HEK293 (cell line): ENCODE data around the gene HERC2.

Experiments used
- CTCF ChIA-PET: fragments of 350-600 bp; formaldehyde crosslinking; extraction: SDS; loops from one replicate; lab custom pipeline; 2021; ENCODE audit warnings: antibody characterized with exemption; lab: Yijun Ruan, JAX
- POLR2A ChIA-PET: fragments of 300-600 bp; formaldehyde crosslinking; extraction: SDS; loops from one replicate; lab custom pipeline; 2020; ENCODE audit warnings: antibody characterized with exemption, inconsistent platforms; lab: Yijun Ruan, JAX
- H3K27ac ChIP-seq: fragments of 200-500 bp; sonication (Bioruptor generic); 2 replicates; pipeline ENCODE4 v1.5.1; 2014; ENCODE audit warnings: low read depth, low read length, control low read depth, inconsistent platforms; ENCODE audit errors: extremely low read depth
- H3K36me3 ChIP-seq, 2 experiments: fragments of 200-500 bp in 1 of 2; sonication (Bioruptor generic) in 1 of 2; 1 replicate in 1 of 2; 2 replicates in 1 of 2; pipeline ENCODE4 v1.5.1; 2014 to 2017; ENCODE audit warnings: inconsistent platforms in 2 of 2, low read length in 2 of 2; ENCODE audit not compliant: control insufficient read depth in 2 of 2, insufficient read depth in 1 of 2
- H3K4me1 ChIP-seq: fragments of 200-500 bp; sonication (Bioruptor generic); 2 replicates; pipeline ENCODE4 v1.5.1; 2014; ENCODE audit warnings: mild to moderate bottlenecking, low read length, inconsistent platforms; ENCODE audit not compliant: control insufficient read depth, insufficient read depth
- H3K4me3 ChIP-seq: 2 replicates; pipeline ENCODE4 v1.5.1; 2011; ENCODE audit warnings: low read depth, mild to moderate bottlenecking, control low read depth, low read length, moderate library complexity
- H3K9me3 ChIP-seq: fragments of 200-500 bp; sonication (Bioruptor generic); 2 replicates; pipeline ENCODE4 v1.5.1; 2014; ENCODE audit warnings: low read depth, low read length, inconsistent platforms; ENCODE audit not compliant: control insufficient read depth, insufficient read depth
- GFI1B ChIP-seq: fragments of 450-650 bp; formaldehyde crosslinking; IDR thresholded peaks from 2 replicates; pipeline ENCODE4 v1.5.1; 2016; ENCODE audit warnings: missing biosample characterization, missing genetic modification characterization
- INSM2 ChIP-seq: fragments of 450-650 bp; formaldehyde crosslinking; IDR thresholded peaks from 2 replicates; pipeline ENCODE4 v1.5.1; 2016; ENCODE audit warnings: missing biosample characterization, missing genetic modification characterization
- KLF8 ChIP-seq: fragments of 450-650 bp; formaldehyde crosslinking; IDR thresholded peaks from 2 replicates; pipeline ENCODE4 v1.5.1; 2016; ENCODE audit warnings: missing biosample characterization, missing genetic modification characterization
- SCRT2 ChIP-seq: fragments of 450-650 bp; formaldehyde crosslinking; IDR thresholded peaks from 2 replicates; pipeline ENCODE4 v1.5.1; 2016; ENCODE audit warnings: missing biosample characterization, missing genetic modification characterization
- ZBTB6 ChIP-seq: fragments of 450-650 bp; formaldehyde crosslinking; IDR thresholded peaks from 2 replicates; pipeline ENCODE4 v1.5.1; 2017; ENCODE audit warnings: missing biosample characterization, missing genetic modification characterization
- ZNF2 ChIP-seq: fragments of 450-650 bp; formaldehyde crosslinking; IDR thresholded peaks from 2 replicates; pipeline ENCODE4 v1.5.1; 2016; ENCODE audit warnings: missing biosample characterization, missing genetic modification characterization
- ZNF350 ChIP-seq: fragments of 450-650 bp; formaldehyde crosslinking; IDR thresholded peaks from 2 replicates; pipeline ENCODE4 v1.5.0; 2017; ENCODE audit warnings: missing biosample characterization, mild to moderate bottlenecking, missing genetic modification characterization
- ZNF596 ChIP-seq: fragments of 450-650 bp; IDR thresholded peaks from 2 replicates; pipeline ENCODE4 v1.5.0; 2018; ENCODE audit warnings: missing biosample characterization, mild to moderate bottlenecking, missing genetic modification characterization, moderate library complexity
- ZNF768 ChIP-seq: fragments of 450-650 bp; formaldehyde crosslinking; IDR thresholded peaks from 2 replicates; pipeline ENCODE4 v1.5.1; 2018; ENCODE audit warnings: missing biosample characterization, mild to moderate bottlenecking, missing genetic modification characterization
- ZNF776 ChIP-seq: fragments of 450-650 bp; formaldehyde crosslinking; IDR thresholded peaks from 2 replicates; pipeline ENCODE4 v1.5.0; 2017; ENCODE audit warnings: missing biosample characterization, missing genetic modification characterization, borderline replicate concordance
- ZNF837 ChIP-seq: fragments of 450-650 bp; formaldehyde crosslinking; IDR thresholded peaks from 2 replicates; pipeline ENCODE4 v1.5.1; 2016; ENCODE audit warnings: missing biosample characterization, missing genetic modification characterization
- TF ChIP-seq, protein P1 (sequence below): fragments of 450-650 bp; formaldehyde crosslinking; conservative IDR thresholded peaks from 2 replicates; pipeline ENCODE4 v1.5.1; 2016; ENCODE audit warnings: low read depth, missing biosample characterization, missing genetic modification characterization
- TF ChIP-seq, protein P2 (sequence below): fragments of 450-650 bp; formaldehyde crosslinking; conservative IDR thresholded peaks from 2 replicates; pipeline ENCODE4 v1.5.1; 2016; ENCODE audit warnings: low read depth, missing biosample characterization, missing genetic modification characterization

Gene HERC2

GRCh38 chr15:28272587-28272986 is 49.4 kb downstream of the HERC2 start:
- TF ChIP-seq ZNF2 (tag by site-specific recombination): no peak
- peak; percentile 42; the same call in 1 of the 2 replicates for TF ChIP-seq SCRT2 (tag by site-specific recombination)
- Histone ChIP-seq H3K4me3 (no peak overlapping the region), H3K9me3 (no peaks in the 10 kb centered on the region), H3K4me1 (no peaks in the 10 kb centered on the region), H3K36me3 (peaks cover 0 to 62% of the 10 kb centered on the region in 2 experiments; a peak in 2 of 3 replicates), H3K27ac (no peak overlapping the region)
- ChIA-PET CTCF (no interaction called here), POLR2A (no interaction called here)

- ChIA-PET POLR2A (no interaction called here), CTCF (no interaction called here)
- Histone ChIP-seq H3K9me3 (no peaks in the 10 kb centered on the region), H3K27ac (no peak overlapping the region), H3K4me1 (no peaks in the 10 kb centered on the region), H3K36me3 (peaks cover 0 to 70% of the 10 kb centered on the region in 2 experiments; a peak in 2 of 3 replicates), H3K4me3 (no peak overlapping the region)
- TF ChIP-seq ZNF350 (tag by site-specific recombination) (no peak), ZNF776 (tag by site-specific recombination) (no peak), ZNF837 (tag by site-specific recombination) (no peak), ZBTB6 (tag by site-specific recombination) (no peak)
- TF ChIP-seq, protein P1, sequence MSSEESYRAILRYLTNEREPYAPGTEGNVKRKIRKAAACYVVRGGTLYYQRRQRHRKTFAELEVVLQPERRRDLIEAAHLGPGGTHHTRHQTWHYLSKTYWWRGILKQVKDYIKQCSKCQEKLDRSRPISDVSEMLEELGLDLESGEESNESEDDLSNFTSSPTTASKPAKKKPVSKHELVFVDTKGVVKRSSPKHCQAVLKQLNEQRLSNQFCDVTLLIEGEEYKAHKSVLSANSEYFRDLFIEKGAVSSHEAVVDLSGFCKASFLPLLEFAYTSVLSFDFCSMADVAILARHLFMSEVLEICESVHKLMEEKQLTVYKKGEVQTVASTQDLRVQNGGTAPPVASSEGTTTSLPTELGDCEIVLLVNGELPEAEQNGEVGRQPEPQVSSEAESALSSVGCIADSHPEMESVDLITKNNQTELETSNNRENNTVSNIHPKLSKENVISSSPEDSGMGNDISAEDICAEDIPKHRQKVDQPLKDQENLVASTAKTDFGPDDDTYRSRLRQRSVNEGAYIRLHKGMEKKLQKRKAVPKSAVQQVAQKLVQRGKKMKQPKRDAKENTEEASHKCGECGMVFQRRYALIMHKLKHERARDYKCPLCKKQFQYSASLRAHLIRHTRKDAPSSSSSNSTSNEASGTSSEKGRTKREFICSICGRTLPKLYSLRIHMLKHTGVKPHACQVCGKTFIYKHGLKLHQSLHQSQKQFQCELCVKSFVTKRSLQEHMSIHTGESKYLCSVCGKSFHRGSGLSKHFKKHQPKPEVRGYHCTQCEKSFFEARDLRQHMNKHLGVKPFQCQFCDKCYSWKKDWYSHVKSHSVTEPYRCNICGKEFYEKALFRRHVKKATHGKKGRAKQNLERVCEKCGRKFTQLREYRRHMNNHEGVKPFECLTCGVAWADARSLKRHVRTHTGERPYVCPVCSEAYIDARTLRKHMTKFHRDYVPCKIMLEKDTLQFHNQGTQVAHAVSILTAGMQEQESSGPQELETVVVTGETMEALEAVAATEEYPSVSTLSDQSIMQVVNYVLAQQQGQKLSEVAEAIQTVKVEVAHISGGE (tag by site-specific recombination): no peak
Measured at GRCh38 chr15:28271697-28272260, 50.2 kb downstream of the HERC2 start.

DNA sequence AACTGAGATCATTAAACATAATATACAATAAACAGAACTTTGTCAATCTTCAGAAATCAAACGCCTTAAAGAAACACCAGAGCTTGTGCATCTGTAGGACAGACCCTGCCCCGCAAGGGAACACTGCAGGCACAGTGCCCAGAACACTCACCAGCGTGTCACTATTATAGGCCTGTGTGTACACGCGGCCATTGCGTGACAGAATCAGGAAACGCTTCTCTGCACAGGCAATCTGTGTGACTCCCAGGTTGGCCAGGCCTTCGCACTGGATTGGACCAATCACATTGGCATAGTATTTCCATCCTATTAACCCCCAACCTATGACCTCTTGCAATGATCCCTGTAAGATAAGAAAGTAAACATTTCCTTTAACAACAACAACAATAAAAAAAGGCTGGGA is 52.9 kb downstream of the HERC2 start:
- TF ChIP-seq INSM2 (tag by site-specific recombination) (no peak), KLF8 (tag by site-specific recombination) (no peak)
- Histone ChIP-seq H3K9me3 (no peaks in the 10 kb centered on the region), H3K27ac (no peak overlapping the region), H3K4me3 (no peak overlapping the region), H3K36me3 (peaks cover 3 to 84% of the 10 kb centered on the region in 2 experiments; a peak in 2 of 3 replicates), H3K4me1 (no peaks in the 10 kb centered on the region)
- ChIA-PET POLR2A (no interaction called here), CTCF (no interaction called here)

- TF ChIP-seq ZNF768 (tag by site-specific recombination) (no peak), ZNF596 (tag by site-specific recombination) (no peak), GFI1B (tag by site-specific recombination) (no peak)
- TF ChIP-seq, protein P2, sequence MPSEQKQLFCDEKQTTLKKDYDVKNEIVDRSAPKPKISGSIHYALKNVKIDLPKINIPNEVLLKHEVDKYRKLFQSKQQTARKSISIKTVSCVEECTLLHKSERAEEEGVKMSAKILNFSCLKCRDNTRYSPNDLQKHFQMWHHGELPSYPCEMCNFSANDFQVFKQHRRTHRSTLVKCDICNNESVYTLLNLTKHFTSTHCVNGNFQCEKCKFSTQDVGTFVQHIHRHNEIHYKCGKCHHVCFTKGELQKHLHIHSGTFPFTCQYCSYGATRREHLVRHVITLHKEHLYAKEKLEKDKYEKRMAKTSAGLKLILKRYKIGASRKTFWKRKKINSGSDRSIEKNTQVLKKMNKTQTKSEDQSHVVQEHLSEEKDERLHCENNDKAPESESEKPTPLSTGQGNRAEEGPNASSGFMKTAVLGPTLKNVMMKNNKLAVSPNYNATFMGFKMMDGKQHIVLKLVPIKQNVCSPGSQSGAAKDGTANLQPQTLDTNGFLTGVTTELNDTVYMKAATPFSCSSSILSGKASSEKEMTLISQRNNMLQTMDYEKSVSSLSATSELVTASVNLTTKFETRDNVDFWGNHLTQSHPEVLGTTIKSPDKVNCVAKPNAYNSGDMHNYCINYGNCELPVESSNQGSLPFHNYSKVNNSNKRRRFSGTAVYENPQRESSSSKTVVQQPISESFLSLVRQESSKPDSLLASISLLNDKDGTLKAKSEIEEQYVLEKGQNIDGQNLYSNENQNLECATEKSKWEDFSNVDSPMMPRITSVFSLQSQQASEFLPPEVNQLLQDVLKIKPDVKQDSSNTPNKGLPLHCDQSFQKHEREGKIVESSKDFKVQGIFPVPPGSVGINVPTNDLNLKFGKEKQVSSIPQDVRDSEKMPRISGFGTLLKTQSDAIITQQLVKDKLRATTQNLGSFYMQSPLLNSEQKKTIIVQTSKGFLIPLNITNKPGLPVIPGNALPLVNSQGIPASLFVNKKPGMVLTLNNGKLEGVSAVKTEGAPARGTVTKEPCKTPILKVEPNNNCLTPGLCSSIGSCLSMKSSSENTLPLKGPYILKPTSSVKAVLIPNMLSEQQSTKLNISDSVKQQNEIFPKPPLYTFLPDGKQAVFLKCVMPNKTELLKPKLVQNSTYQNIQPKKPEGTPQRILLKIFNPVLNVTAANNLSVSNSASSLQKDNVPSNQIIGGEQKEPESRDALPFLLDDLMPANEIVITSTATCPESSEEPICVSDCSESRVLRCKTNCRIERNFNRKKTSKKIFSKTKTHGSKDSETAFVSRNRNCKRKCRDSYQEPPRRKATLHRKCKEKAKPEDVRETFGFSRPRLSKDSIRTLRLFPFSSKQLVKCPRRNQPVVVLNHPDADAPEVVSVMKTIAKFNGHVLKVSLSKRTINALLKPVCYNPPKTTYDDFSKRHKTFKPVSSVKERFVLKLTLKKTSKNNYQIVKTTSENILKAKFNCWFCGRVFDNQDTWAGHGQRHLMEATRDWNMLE (tag by site-specific recombination): no peak
- Histone ChIP-seq H3K27ac (no peak overlapping the region), H3K9me3 (no peaks in the 10 kb centered on the region), H3K36me3 (peaks cover 3 to 87% of the 10 kb centered on the region in 2 experiments; a peak in 2 of 3 replicates), H3K4me1 (no peaks in the 10 kb centered on the region), H3K4me3 (no peak overlapping the region)
- ChIA-PET CTCF (no interaction called here), POLR2A (no interaction called here)
Measured at GRCh38 chr15:28267727-28268126, 54.3 kb downstream of the HERC2 start.
